Natural killer cell (primary cell): ENCODE results near the gene CYP4F11. TPM values are rescaled to one million over a fixed set of nuclear protein-coding genes. Genes with fewer than 3 reads are reported as not detected.

Source experiments
- ATAC-seq, 3 donors: fragments of 150-1000 bp in 2 of 3; fragments of 200-7000 bp in 1 of 3; cut with Tn5 transposase; 1 replicate in 1 of 3; 2 replicates in 2 of 3; pipeline ENCODE4 v1.10.0; 2021; ENCODE audit warnings: mild to moderate bottlenecking in 2 of 3, moderate library complexity in 2 of 3
- DNase-seq, 2 donors: peaks; one replicate each; pipeline versions ENCODE4 v3.0.0 to v3.0.0-alpha.2; 2013 to 2021; ENCODE audit warnings: mixed read lengths in 1 of 2
- H3K27ac ChIP-seq: one replicate; pipeline ENCODE4 v1.5.1; 2013; ENCODE audit warnings: mild to moderate bottlenecking, low read length
- H3K27me3 ChIP-seq: one replicate; pipeline ENCODE4 v1.6.1; 2013; ENCODE audit warnings: low read length; ENCODE audit not compliant: control insufficient read depth, insufficient read depth
- H3K36me3 ChIP-seq: one replicate; pipeline ENCODE4 v1.6.1; 2013; ENCODE audit warnings: low read length; ENCODE audit not compliant: control insufficient read depth, insufficient read depth
- H3K4me1 ChIP-seq: one replicate; pipeline ENCODE4 v1.6.1; 2013; ENCODE audit warnings: low read length; ENCODE audit not compliant: control insufficient read depth, insufficient read depth
- H3K4me3 ChIP-seq: one replicate; pipeline ENCODE4 v1.5.1; 2013; ENCODE audit warnings: low read length
- H3K9me3 ChIP-seq: one replicate; pipeline ENCODE4 v1.6.1; 2013; ENCODE audit warnings: low read length; ENCODE audit not compliant: control insufficient read depth, insufficient read depth
- H3K27ac Mint-ChIP-seq, 2 donors: one replicate each; pipeline ENCODE4 v1.8.0; 2022; ENCODE audit warnings: mild to moderate bottlenecking in 2 of 2, mixed read lengths in 2 of 2, moderate library complexity in 1 of 2
- H3K27me3 Mint-ChIP-seq, 2 donors: one replicate each; pipeline ENCODE4 v1.8.0; 2022; ENCODE audit warnings: low read depth in 2 of 2, mixed read lengths in 2 of 2
- H3K36me3 Mint-ChIP-seq: one replicate; pipeline ENCODE4 v1.8.0; 2022; ENCODE audit warnings: mixed read lengths
- H3K4me1 Mint-ChIP-seq, 2 donors: one replicate each; pipeline ENCODE4 v1.8.0; 2022; ENCODE audit warnings: mixed read lengths in 2 of 2
- H3K4me3 Mint-ChIP-seq: one replicate; pipeline ENCODE4 v1.8.0; 2022; ENCODE audit warnings: mild to moderate bottlenecking, moderate library complexity, mixed read lengths
- H3K9me3 Mint-ChIP-seq, 2 donors: one replicate each; pipeline ENCODE4 v1.8.0; 2022; ENCODE audit warnings: mixed read lengths in 2 of 2
- CTCF ChIP-seq: fragments of 200-600 bp; IDR thresholded peaks from one replicate; pipeline ENCODE4 v1.8.0; 2022; ENCODE audit warnings: antibody characterized with exemption
- WGBS: methylation state at CpG from one replicate; pipeline ENCODE4 v1.1.7; 2013; ENCODE audit warnings: missing lambda C conversion rate; ENCODE audit not compliant: insufficient coverage; 5-methylcytosine and 5-hydroxymethylcytosine counted together
- intact Hi-C: fragments of 100-400 bp; cut with micrococcal nuclease; formaldehyde crosslinking; loops from one replicate; pipeline ENCODE4 v1.14.2; 2022
- total RNA-seq, 4 donors: library from RNA; stranded (reverse); fragments of 120-200 nt in 1 of 4; gene quantifications; one replicate each; pipeline versions ENCODE4 v1.2.3 to v1.2.4, GENCODE V29; 2013 to 2022

The CYP4F11 gene
- total RNA-seq, 3 donors from 2014 or later (not counting 1 experiment from before 2014, with no cell fraction given) = not detected

- H3K27ac ChIP-seq = no peak overlapping the region
- H3K36me3 ChIP-seq = no peaks in the 10 kb centered on the region
- H3K36me3 Mint-ChIP-seq = peaks cover 7% of the 10 kb centered on the region
- H3K9me3 Mint-ChIP-seq = no peaks in the 10 kb centered on the region
- H3K4me1 Mint-ChIP-seq = no peaks in the 10 kb centered on the region
- ATAC-seq = no peak
- H3K9me3 ChIP-seq = no peaks in the 10 kb centered on the region
- no peak for TF ChIP-seq CTCF
- intact Hi-C loops = no loop called here
- DNase-seq = no peak
- 77% methylated on average over 4 of the region's 4 CpGs for WGBS
- peaks cover 37 to 38% of the 10 kb centered on the region in 2 donors for H3K27me3 Mint-ChIP-seq
- no peak overlapping the region for H3K4me3 Mint-ChIP-seq
- H3K27me3 ChIP-seq = peaks cover 7% of the 10 kb centered on the region
- H3K4me1 ChIP-seq = no peaks in the 10 kb centered on the region
- H3K4me3 ChIP-seq = no peak overlapping the region
- H3K27ac Mint-ChIP-seq = no peak overlapping the region
Observed at GRCh38 chr19:15919243-15919642, 15.1 kb downstream of the CYP4F11 start.

- H3K27me3 ChIP-seq = peaks cover 19% of the 10 kb centered on the region
- DNase-seq (no peak), ATAC-seq (no peak)
- Mint-ChIP-seq H3K4me1 (peaks cover 0 to 4% of the 10 kb centered on the region in 2 donors), H3K27ac (no peak overlapping the region), H3K4me3 (no peak overlapping the region), H3K9me3 (no peaks in the 10 kb centered on the region), H3K27me3 (peaks cover 45 to 52% of the 10 kb centered on the region in 2 donors), H3K36me3 (peaks cover 7% of the 10 kb centered on the region)
- intact Hi-C loops = no loop called here
- TF ChIP-seq CTCF = no peak
- no peaks in the 10 kb centered on the region for H3K36me3 ChIP-seq
- H3K4me1 ChIP-seq = peaks cover 2% of the 10 kb centered on the region
- no peak overlapping the region for H3K27ac ChIP-seq
- WGBS = 100% methylated on average over 2 of the region's 2 CpGs
- no peak overlapping the region for H3K4me3 ChIP-seq
- no peaks in the 10 kb centered on the region for H3K9me3 ChIP-seq
Observed at GRCh38 chr19:15915109-15915508, 19.2 kb downstream of the CYP4F11 start.

- intact Hi-C loops = no loop called here
- Mint-ChIP-seq H3K9me3 (no peaks in the 10 kb centered on the region), H3K36me3 (peaks cover 7% of the 10 kb centered on the region), H3K4me3 (no peak overlapping the region), H3K27me3 (peaks cover 42 to 52% of the 10 kb centered on the region in 2 donors), H3K4me1 (peaks cover 0 to 4% of the 10 kb centered on the region in 2 donors), H3K27ac (no peak overlapping the region)
- Histone ChIP-seq H3K27me3 (peaks cover 19% of the 10 kb centered on the region), H3K4me3 (no peak overlapping the region), H3K27ac (no peak overlapping the region), H3K4me1 (peaks cover 2% of the 10 kb centered on the region), H3K9me3 (no peaks in the 10 kb centered on the region), H3K36me3 (no peaks in the 10 kb centered on the region)
- WGBS = 93% methylated on average over 7 of the region's 8 CpGs
- no peak for DNase-seq
- no peak for ATAC-seq
- no peak for TF ChIP-seq CTCF
Observed at GRCh38 chr19:15913830-15914229, 20.5 kb downstream of the CYP4F11 start.

GRCh38 chr19:15913384-15913783, 20.9 kb downstream of the CYP4F11 start:
- no peaks in the 10 kb centered on the region for H3K36me3 ChIP-seq
- no peaks in the 10 kb centered on the region for H3K9me3 Mint-ChIP-seq
- H3K27ac Mint-ChIP-seq = no peak overlapping the region
- peaks cover 0 to 4% of the 10 kb centered on the region in 2 donors for H3K4me1 Mint-ChIP-seq
- intact Hi-C loops = no loop called here
- peaks cover 40 to 52% of the 10 kb centered on the region in 2 donors for H3K27me3 Mint-ChIP-seq
- 78% methylated on average over 6 of the region's 6 CpGs for WGBS
- no peak for DNase-seq
- H3K9me3 ChIP-seq = no peaks in the 10 kb centered on the region
- H3K27ac ChIP-seq = no peak overlapping the region
- H3K4me3 Mint-ChIP-seq = no peak overlapping the region
- ATAC-seq = no peak
- peaks cover 21% of the 10 kb centered on the region for H3K27me3 ChIP-seq
- peaks cover 2% of the 10 kb centered on the region for H3K4me1 ChIP-seq
- TF ChIP-seq CTCF = no peak
- H3K4me3 ChIP-seq = no peak overlapping the region
- peaks cover 7% of the 10 kb centered on the region for H3K36me3 Mint-ChIP-seq
